CD4-positive, alpha-beta memory T cell (primary cell): ENCODE measurements around the gene GJA4. TPM values are rescaled to one million over a fixed set of nuclear protein-coding genes. Genes with fewer than 3 reads are reported as not detected.
"Not testable (repeated sequence)": the region's sequence is repeated elsewhere in the genome, so short reads cannot be mapped to it uniquely, and the experiment has no call there.

Source experiments
- CTCF ChIA-PET: fragments of 350-600 bp; sonication (Branson Sonifier 250); formaldehyde crosslinking; loops from one replicate; lab custom pipeline; 2021; ENCODE audit warnings: inconsistent platforms; ENCODE audit not compliant: partially characterized antibody; lab: Charles Lee
- POLR2A ChIA-PET: fragments of 350-600 bp; sonication (Branson Sonifier 250); formaldehyde crosslinking; loops from one replicate; lab custom pipeline; 2021; ENCODE audit not compliant: partially characterized antibody; lab: Charles Lee
- DNase-seq, 5 donors: peaks; one replicate each; pipeline versions ENCODE4 v3.0.0 to v3.0.0-alpha.2; 2020 to 2022; ENCODE audit warnings: mixed read lengths in 1 of 5
- H3K27ac ChIP-seq: one replicate; pipeline ENCODE4 v1.7.0; 2013; ENCODE audit warnings: low read depth, low read length
- H3K27me3 ChIP-seq: 2 replicates; pipeline ENCODE4 v1.7.0; 2013; ENCODE audit warnings: mild to moderate bottlenecking, low read length, moderate library complexity; ENCODE audit not compliant: insufficient read depth
- H3K36me3 ChIP-seq: 2 replicates; pipeline ENCODE4 v1.7.0; 2013; ENCODE audit warnings: mild to moderate bottlenecking, low read length, moderate library complexity; ENCODE audit not compliant: insufficient read depth
- H3K4me1 ChIP-seq: 2 replicates; pipeline ENCODE4 v1.7.0; 2013; ENCODE audit warnings: mild to moderate bottlenecking, low read length, moderate library complexity; ENCODE audit not compliant: insufficient read depth
- H3K4me3 ChIP-seq, 2 donors: one replicate each; pipeline ENCODE4 v1.7.0; 2013; ENCODE audit warnings: low read length in 2 of 2, mild to moderate bottlenecking in 1 of 2
- H3K9me3 ChIP-seq, 2 donors: one replicate each; pipeline ENCODE4 v1.7.0; 2013; ENCODE audit warnings: low read length in 2 of 2, control low read depth in 1 of 2; ENCODE audit not compliant: control insufficient read depth in 1 of 2
- H3K27ac Mint-ChIP-seq, 7 donors: one replicate each; pipeline ENCODE4 v1.8.0; 2020 to 2021; ENCODE audit warnings: mixed read lengths in 7 of 7, mild to moderate bottlenecking in 6 of 7, inconsistent platforms in 3 of 7, moderate library complexity in 3 of 7
- H3K27me3 Mint-ChIP-seq, 2 donors: one replicate each; pipeline ENCODE4 v1.8.0; 2020 to 2021; ENCODE audit warnings: mixed read lengths in 2 of 2
- H3K36me3 Mint-ChIP-seq, 2 donors: one replicate each; pipeline ENCODE4 v1.8.0; 2020 to 2021; ENCODE audit warnings: mixed read lengths in 2 of 2, inconsistent platforms in 1 of 2, mild to moderate bottlenecking in 1 of 2
- H3K4me1 Mint-ChIP-seq, 4 donors: one replicate each; pipeline ENCODE4 v1.8.0; 2020 to 2021; ENCODE audit warnings: mixed read lengths in 4 of 4, mild to moderate bottlenecking in 1 of 4
- H3K4me3 Mint-ChIP-seq, 8 donors: one replicate each; pipeline ENCODE4 v1.8.0; 2020 to 2021; ENCODE audit warnings: mixed read lengths in 8 of 8, mild to moderate bottlenecking in 7 of 8, moderate library complexity in 6 of 8, inconsistent platforms in 3 of 8
- H3K9me3 Mint-ChIP-seq, 8 donors: one replicate each; pipeline ENCODE4 v1.8.0; 2020 to 2021; ENCODE audit warnings: mixed read lengths in 8 of 8, mild to moderate bottlenecking in 5 of 8, inconsistent platforms in 3 of 8, moderate library complexity in 1 of 8
- intact Hi-C: fragments of 100-400 bp; cut with micrococcal nuclease; formaldehyde crosslinking; loops from one replicate; pipeline ENCODE4 v1.15.1; 2023
- polyA plus RNA-seq, 2 donors: library from polyadenylated mRNA; unstranded; fragments of 300-500 nt; fragmentation: Illumina TruSeq; gene quantifications; one replicate each; pipeline ENCODE4 v1.2.3, GENCODE V29; 2021
- total RNA-seq, 2 experiments: library from RNA; stranded (reverse); gene quantifications; one replicate each; pipeline ENCODE4 v1.2.3, GENCODE V29; 2021

Gene GJA4
- total and polyA plus RNA-seq, 4 experiments from 2014 or later = not detected

GRCh38 chr1:34770891-34771504, 21.8 kb upstream of the GJA4 start:
- Histone ChIP-seq H3K36me3 (no peaks in the 10 kb centered on the region), H3K9me3 (no peaks in the 10 kb centered on the region), H3K27ac (no peak overlapping the region), H3K27me3 (no peaks in the 10 kb centered on the region), H3K4me3 (no peak overlapping the region), H3K4me1 (no peaks in the 10 kb centered on the region)
- H3K4me1 Mint-ChIP-seq = no peaks in the 10 kb centered on the region
- intact Hi-C loops = no loop called here
- peaks cover 0 to 2% of the 10 kb centered on the region in 2 donors for H3K27me3 Mint-ChIP-seq
- no peak overlapping the region for H3K27ac Mint-ChIP-seq
- no peaks in the 10 kb centered on the region for H3K36me3 Mint-ChIP-seq
- H3K9me3 Mint-ChIP-seq = no peaks in the 10 kb centered on the region
- CTCF ChIA-PET = no interaction called here
- no peak overlapping the region for H3K4me3 Mint-ChIP-seq
- no peak for DNase-seq
- POLR2A ChIA-PET = no interaction called here

- H3K9me3 Mint-ChIP-seq = no peaks in the 10 kb centered on the region
- no peaks in the 10 kb centered on the region for H3K36me3 Mint-ChIP-seq
- no peak for DNase-seq
- no peaks in the 10 kb centered on the region for H3K4me1 Mint-ChIP-seq
- Histone ChIP-seq H3K27me3 (no peaks in the 10 kb centered on the region), H3K4me3 (no peak overlapping the region), H3K36me3 (no peaks in the 10 kb centered on the region), H3K27ac (no peak overlapping the region), H3K9me3 (no peaks in the 10 kb centered on the region), H3K4me1 (no peaks in the 10 kb centered on the region)
- ChIA-PET POLR2A (no interaction called here), CTCF (no interaction called here)
- H3K27ac Mint-ChIP-seq = no peak overlapping the region
- intact Hi-C loops = no loop called here
- peaks cover 0 to 2% of the 10 kb centered on the region in 2 donors for H3K27me3 Mint-ChIP-seq
- H3K4me3 Mint-ChIP-seq = no peak overlapping the region
These were observed 21.0 kb upstream of the GJA4 start for GRCh38 chr1:34771573-34772371.

GRCh38 chr1:34773114-34773513, 19.7 kb upstream of the GJA4 start:
- H3K9me3 Mint-ChIP-seq, H3K4me3 ChIP-seq, H3K27ac Mint-ChIP-seq, H3K4me3 Mint-ChIP-seq, H3K27me3 Mint-ChIP-seq, intact Hi-C loops, H3K4me1 ChIP-seq, POLR2A ChIA-PET, H3K36me3 Mint-ChIP-seq, DNase-seq, H3K36me3 ChIP-seq, H3K27ac ChIP-seq, H3K4me1 Mint-ChIP-seq, H3K27me3 ChIP-seq, H3K9me3 ChIP-seq: not testable (repeated sequence)
- CTCF ChIA-PET = interaction anchor here (0.9 to 1.3 kb wide), 2 partner anchors 9 to 30 kb away, joined by 3 read pairs; no protein-coding TSS in a partner anchor

- H3K27me3 ChIP-seq = no peaks in the 10 kb centered on the region
- no peak for DNase-seq
- no peak overlapping the region for H3K4me3 ChIP-seq
- Mint-ChIP-seq H3K4me3 (no peak overlapping the region), H3K4me1 (no peaks in the 10 kb centered on the region), H3K27ac (no peak overlapping the region), H3K27me3 (peaks cover 2 to 17% of the 10 kb centered on the region in 2 donors), H3K36me3 (no peaks in the 10 kb centered on the region), H3K9me3 (no peaks in the 10 kb centered on the region)
- H3K9me3 ChIP-seq = no peaks in the 10 kb centered on the region
- CTCF ChIA-PET = no interaction called here
- no peaks in the 10 kb centered on the region for H3K4me1 ChIP-seq
- intact Hi-C loops = no loop called here
- no peaks in the 10 kb centered on the region for H3K36me3 ChIP-seq
- POLR2A ChIA-PET = no interaction called here
- H3K27ac ChIP-seq = no peak overlapping the region
These were observed 17.8 kb upstream of the GJA4 start for GRCh38 chr1:34774957-34775356.

DNA sequence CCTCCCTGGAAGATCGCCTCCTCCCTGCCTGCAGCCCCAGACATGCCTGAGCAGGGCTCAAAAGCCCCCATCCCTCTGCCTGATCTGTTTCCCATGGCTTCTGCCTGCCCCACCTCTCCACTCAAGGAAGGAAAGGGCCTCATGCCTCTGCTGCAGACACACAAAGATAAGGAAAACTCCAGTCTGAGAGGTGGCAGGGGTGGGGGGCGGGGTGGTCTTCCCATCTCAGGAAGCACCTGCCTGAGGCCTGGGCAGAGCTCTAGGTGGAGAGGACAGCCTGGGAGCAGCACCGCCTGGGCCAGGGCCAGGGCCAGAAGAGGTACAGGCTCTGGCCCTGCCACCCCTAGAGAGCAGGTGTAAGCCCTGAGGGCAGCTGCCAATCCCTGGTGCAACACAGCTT, 15.9 kb upstream of the GJA4 start:
- Histone ChIP-seq H3K27ac (no peak overlapping the region), H3K4me3 (no peak overlapping the region), H3K36me3 (no peaks in the 10 kb centered on the region), H3K4me1 (peaks cover 9% of the 10 kb centered on the region), H3K9me3 (no peaks in the 10 kb centered on the region), H3K27me3 (peaks cover 6% of the 10 kb centered on the region)
- H3K27ac Mint-ChIP-seq = no peak overlapping the region
- no peaks in the 10 kb centered on the region for H3K9me3 Mint-ChIP-seq
- no peak overlapping the region for H3K4me3 Mint-ChIP-seq
- H3K4me1 Mint-ChIP-seq = peaks cover 0 to 2% (median 0%) of the 10 kb centered on the region in 4 donors
- intact Hi-C loops = no loop called here
- DNase-seq = no peak
- peaks cover 2 to 20% of the 10 kb centered on the region in 2 donors for H3K27me3 Mint-ChIP-seq
- ChIA-PET CTCF (interaction anchor here (1.0 kb wide), 1 partner anchor 8 kb away, joined by 3 read pairs; no protein-coding TSS in a partner anchor), POLR2A (no interaction called here)
- H3K36me3 Mint-ChIP-seq = no peaks in the 10 kb centered on the region

DNA sequence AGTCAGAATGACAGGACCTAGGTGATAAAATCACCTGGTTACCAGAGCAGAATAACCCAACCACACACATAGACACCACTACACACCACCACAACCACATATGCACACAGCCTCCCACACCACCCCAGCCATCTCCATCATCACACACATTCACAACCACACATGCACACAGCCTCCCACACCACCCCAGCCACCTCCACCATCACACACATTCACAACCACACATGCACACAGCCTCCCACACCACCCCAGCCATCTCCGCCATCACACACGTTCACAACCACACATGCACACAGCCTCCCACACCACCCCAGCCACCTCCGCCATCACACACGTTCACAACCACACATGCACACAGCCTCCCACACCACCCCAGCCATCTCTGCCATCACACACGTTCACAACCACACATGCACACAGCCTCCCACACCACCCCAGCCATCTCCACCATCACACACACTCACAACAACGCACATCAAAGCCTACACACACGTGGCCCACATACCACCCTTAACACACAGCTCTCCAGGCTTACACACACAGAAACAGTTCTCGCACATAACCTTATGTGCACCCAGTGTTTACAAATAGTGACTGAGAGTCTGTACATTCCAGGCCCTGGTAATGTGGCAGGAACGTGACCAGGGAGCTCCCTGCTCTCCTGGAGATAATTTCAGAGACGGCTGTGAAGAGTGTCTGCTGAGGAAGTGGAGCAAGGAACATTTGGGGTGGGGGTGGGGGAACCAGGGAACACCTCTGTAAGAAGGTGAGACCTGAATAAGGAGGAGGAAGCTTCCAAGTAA, 15.1 kb upstream of the GJA4 start:
- no peak overlapping the region for H3K4me3 Mint-ChIP-seq
- CTCF ChIA-PET = no interaction called here
- H3K27ac Mint-ChIP-seq = no peak overlapping the region
- H3K4me1 Mint-ChIP-seq = peaks cover 0 to 2% (median 0%) of the 10 kb centered on the region in 4 donors
- Histone ChIP-seq H3K36me3 (no peaks in the 10 kb centered on the region), H3K27ac (no peak overlapping the region), H3K4me1 (peaks cover 10% of the 10 kb centered on the region), H3K9me3 (no peaks in the 10 kb centered on the region), H3K27me3 (peaks cover 11% of the 10 kb centered on the region), H3K4me3 (no peak overlapping the region)
- no peaks in the 10 kb centered on the region for H3K9me3 Mint-ChIP-seq
- POLR2A ChIA-PET = no interaction called here
- intact Hi-C loops = no loop called here
- peaks cover 6 to 25% of the 10 kb centered on the region in 2 donors for H3K27me3 Mint-ChIP-seq
- no peak for DNase-seq
- H3K36me3 Mint-ChIP-seq = no peaks in the 10 kb centered on the region

DNA sequence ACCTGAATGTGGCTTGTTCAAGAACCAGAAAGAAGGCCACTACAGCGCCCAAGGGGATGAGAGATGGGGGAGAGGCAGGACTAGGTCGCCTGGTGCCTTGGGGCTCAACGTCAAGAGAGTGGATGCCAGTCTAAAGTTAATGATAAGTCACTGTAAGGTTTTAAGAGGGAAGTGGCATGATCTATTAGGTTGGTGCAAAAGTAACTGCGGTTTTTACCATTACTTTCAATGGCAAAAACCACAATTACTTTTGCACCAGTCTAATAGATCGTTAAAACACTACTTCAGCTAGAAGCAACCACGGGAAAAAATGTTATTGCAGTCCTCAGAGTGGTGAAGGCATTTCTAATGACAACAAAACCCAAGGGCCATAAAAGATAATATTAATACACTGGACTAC, 14.4 kb upstream of the GJA4 start:
- DNase-seq = no peak
- ChIA-PET CTCF (interaction anchor here (1.0 kb wide), 1 partner anchor 34 kb away, joined by 4 read pairs; no protein-coding TSS in a partner anchor), POLR2A (no interaction called here)
- Histone ChIP-seq H3K4me3 (no peak overlapping the region), H3K36me3 (no peaks in the 10 kb centered on the region), H3K27me3 (peaks cover 11% of the 10 kb centered on the region), H3K27ac (no peak overlapping the region), H3K9me3 (no peaks in the 10 kb centered on the region), H3K4me1 (peaks cover 10% of the 10 kb centered on the region)
- Mint-ChIP-seq H3K27ac (no peak overlapping the region), H3K4me3 (no peak overlapping the region), H3K36me3 (no peaks in the 10 kb centered on the region), H3K9me3 (no peaks in the 10 kb centered on the region), H3K4me1 (peaks cover 0 to 2% (median 0%) of the 10 kb centered on the region in 4 donors), H3K27me3 (peaks cover 8 to 31% of the 10 kb centered on the region in 2 donors)
- intact Hi-C loops = no loop called here
